ENCODE results near the gene DDX51.
"Not testable (repeated sequence)": the region's sequence is repeated elsewhere in the genome, so short reads cannot be mapped to it uniquely, and the experiment has no call there.

Gene DDX51

DNA sequence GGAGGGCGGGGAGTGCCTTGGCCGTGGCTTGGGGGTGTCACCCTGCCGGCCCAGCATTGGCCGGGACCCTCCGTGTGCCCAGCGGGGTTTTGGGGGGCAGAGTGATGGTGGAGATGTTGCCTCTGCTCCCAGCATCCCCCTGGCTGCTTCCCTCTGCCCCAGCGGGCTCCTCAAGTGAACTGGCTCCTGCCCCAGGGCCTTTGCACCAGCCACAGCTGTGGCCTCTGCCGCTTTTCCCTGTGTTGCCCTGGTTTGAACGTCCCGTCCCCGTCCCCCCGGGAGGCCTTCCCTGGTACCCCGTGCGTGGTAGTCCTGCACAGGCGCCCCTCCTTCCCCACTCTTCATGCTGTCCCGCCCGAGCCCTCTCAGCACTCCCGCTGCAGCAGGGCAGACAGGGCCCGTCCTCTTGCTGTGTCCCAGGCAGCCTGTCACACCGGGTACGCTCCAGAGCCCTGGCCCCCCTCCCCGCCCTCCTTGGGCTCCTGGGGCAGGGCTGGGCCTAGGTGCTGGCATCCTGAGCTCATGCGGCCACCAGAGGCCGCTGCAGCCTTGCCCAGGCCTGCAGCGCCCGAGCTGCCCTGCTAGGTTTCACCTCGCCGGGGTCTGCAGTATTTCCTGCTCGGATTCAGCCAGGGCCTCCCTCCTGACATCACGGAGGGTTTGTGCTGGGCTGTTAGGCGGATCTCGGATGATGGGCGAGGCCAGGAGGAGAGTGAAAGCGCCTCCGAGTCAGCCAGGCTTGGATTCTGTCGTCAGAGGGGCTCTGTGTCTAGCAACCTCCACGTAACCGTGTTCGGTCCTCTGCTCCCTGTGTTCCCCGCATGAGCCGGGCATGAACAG is 9.6 kb upstream of the DDX51 start:
- DNase-seq = peak; percentile 78

DNA sequence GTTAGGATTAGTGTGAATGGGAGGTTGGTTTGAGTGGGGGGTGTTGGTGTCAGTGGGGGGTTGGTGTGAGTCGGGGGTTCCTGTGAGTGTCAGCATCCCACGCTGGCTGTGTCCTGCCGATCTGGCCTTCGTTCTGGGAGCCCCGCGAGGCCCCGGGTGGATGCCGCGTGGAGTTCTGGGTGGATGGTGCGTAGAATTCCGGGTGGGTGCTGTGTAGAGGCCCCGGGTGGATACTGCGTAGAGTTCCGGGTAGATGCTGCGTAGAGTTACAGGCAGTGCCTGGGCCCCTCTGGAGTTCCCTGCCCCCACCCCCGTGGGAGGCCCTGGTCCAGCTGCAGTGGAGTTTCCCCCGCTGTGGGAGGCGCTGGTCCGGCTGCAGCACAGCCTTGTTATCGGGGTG is 8.8 kb upstream of the DDX51 start:
- DNase-seq = no peak

DNA sequence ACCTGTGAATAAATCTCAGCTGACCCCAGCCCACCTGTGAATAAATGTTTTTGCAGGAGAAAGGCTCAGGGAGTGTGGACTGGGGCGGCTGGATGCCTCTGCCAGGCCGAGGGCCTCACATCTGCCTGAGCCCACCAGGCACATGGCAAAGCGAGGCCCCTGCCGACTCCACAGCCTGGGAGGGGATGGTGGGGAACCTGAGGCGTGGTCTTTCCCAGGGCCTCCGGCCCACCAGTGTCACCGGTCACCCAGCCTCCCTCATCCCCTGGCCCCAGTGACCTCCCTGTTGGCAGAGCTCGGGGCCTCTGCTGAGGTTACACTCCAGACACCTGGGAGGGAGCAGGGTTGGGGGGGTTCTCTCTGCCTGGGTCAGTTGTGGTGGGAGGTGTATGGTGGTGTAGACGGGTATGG is 8.3 kb upstream of the DDX51 start:
- no peak for DNase-seq

DNA sequence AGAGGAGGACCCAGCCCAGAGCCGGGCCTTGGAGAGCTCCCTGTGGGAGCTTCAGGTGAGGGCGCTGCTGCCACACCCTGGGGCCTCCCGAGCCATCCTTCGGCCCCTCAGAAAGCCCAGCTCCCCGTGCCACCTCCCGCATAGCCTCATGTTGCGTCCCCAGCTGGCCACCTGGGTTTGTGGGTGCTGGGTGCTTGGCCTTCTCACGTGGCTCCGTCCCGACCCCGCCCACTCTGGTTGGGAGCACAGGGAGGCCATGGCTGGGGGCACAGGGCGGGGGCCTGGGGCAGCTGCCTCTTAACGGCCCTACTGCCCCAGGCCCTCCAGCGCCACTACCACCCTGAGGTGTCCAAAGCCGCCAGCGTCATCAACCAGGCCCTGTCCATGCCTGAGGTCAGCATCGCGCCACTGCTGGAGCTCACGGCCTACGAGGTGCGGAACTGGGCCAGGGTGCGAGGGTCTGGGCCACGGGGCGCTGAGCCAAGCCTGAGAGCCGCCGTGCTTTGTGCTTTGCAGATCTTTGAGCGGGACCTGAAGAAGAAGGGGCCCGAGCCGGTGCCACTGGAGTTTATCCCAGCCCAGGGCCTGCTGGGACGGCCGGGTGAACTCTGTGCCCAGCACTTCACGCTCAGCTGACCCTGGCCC is 7.8 kb upstream of the DDX51 start:
- DNase-seq = no peak

DNA sequence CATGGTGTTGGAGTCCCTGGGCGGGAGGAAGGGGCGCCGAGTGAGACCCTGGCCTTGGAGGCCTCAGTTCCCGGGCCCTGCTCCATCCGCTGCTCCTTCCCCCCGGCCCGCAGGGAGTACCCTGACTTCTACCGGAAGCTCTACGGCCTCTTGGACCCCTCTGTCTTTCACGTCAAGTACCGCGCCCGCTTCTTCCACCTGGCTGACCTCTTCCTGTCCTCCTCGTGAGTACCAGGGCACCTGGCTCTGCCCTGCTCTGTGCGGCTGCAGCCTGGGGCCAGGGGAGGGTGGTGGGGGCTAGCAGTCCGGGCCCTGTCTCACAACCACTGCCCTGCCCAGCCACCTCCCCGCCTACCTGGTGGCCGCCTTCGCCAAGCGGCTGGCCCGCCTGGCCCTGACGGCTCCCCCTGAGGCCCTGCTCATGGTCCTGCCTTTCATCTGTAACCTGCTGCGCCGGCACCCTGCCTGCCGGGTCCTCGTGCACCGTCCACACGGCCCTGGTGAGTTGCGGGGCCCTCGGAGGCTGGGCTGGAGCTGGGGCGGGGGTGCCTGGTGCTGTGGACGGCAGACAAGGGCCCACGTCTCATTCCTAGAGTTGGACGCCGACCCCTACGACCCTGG is 7.1 kb upstream of the DDX51 start:
- DNase-seq = no peak

DNA sequence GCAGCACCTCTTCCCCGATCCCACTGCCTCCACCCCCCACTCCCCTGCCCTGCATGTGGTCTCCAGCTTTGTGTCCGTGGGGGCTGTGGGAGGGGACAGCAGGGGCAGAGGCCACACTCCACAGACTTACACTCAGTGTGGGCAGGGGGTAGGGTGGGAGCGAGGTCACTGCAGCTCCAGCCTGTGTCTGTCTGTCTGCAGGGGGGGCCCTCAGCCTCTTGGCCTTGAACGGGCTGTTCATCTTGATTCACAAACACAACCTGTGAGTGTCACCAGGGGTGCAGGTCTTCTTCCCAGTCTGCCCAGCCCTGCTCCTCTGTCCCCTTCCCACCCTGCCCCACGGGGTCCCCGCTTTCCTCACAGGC is 6.6 kb upstream of the DDX51 start:
- DNase-seq = no peak

DNA sequence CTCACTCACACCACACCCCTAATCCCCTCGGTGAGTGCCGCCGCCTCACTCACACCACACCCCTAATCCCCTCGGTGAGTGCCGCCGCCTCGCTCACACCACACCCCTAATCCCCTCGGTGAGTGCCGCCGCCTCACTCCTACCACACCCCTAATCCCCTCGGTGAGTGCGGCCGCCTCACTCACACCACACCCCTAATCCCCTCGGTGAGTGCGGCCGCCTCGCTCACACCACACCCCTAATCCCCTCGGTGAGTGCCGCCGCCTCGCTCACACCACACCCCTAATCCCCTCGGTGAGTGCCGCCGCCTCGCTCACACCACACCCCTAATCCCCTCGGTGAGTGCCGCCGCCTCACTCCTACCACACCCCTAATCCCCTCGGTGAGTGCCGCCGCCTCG is 5.4 kb upstream of the DDX51 start:
- not testable (repeated sequence) for DNase-seq

DNA sequence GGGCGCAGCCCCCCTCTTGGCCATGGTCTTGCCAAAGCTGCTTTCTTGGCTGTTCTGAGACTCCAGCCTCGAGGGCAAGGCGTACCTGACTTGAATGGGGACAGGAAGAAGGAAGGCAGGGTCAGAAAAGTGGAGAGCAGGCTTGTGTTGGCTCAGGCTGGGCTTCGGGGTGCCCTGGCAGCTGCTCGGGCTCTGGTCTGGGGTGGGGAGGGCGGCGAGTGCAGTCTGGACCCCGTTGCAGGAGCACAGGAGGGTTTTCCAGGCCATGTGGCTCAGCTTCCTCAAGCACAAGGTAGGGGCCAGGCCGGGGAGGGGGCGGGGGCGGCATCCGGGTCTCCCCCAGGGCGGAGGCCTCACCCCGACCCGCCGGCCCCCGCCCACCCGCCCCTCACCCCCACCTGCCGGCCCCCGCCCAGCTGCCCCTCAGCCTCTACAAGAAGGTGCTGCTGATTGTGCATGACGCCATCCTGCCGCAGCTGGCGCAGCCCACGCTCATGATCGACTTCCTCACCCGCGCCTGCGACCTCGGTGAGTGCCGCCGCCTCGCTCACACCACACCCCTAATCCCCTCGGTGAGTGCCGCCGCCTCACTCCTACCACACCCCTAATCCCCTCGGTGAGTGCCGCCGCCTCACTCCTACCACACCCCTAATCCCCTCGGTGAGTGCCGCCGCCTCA is 4.4 kb upstream of the DDX51 start:
- no peak for DNase-seq

DNA sequence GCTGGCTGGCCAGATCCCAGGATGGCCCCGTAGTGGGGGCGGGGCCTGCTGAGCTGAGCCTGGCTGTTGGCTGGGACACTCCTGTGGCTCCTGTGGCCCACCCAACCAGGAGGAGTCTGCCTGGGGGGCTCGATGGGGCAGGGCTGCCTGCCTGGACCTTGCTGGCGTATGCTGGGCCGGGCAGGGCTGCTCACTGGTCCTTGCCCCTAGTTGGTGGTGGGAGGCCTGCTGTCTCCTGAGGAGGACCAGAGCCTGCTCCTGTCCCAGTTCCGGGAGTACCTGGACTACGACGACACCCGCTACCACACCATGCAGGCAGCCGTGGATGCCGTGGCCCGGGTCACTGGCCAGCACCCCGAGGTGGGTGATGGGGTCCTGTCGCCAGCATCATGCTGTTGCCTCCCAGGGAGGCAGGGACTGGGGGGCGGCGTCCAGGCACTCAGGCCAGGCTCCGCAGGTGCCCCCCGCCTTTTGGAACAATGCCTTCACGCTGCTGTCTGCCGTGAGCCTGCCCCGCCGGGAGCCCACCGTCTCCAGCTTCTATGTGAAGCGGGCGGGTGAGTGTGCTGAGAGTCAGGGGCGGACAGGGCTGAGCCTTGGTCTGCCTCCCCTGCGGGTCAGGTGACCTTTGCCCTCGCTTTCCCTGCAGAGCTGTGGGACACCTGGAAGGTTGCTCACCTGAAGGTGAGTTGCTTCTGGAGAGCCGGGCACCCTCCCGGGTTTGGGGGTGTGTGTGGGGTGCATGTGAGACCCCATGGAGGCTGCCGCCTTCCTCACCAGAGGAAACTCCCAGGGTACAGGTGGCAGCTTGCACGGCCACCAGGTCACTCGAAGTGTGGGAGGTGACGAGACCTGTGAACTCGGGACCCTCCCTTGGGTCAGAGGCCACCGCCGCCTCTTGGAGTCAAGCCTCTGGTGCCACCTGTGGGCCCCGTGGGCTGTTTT is 3.6 kb upstream of the DDX51 start:
- no peak for DNase-seq

DNA sequence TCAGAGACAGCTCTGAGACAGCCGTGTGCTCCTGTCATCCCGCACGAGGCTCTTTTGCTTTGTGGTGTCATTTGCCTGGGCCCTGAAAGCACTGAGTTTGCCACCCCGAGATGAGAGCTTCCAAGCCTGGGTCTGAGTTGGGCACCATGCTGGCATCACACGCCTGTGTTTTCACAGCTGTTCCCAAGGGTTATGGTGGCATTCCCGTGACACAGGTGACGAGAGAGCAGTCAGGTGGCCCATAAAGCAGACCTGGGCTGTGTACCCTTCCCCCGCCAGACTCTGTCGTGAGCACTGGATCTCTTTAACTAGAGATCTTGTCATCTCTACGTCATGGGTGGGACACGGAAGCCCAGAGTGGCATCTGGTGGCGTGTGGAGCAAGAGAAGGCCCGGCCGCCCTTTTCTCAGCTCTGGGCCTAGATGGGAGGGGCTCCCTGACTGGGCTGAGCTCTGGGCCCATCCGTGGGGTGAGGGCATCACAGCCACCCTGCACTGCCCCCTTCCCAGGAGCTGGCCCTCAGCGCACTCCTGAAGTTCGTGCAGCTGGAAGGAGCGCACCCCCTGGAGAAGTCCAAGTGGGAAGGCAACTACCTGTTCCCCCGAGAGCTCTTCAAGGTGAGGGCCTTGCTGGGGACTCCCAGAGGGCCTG is 2.8 kb upstream of the DDX51 start:
- DNase-seq = peak; percentile 16

DNA sequence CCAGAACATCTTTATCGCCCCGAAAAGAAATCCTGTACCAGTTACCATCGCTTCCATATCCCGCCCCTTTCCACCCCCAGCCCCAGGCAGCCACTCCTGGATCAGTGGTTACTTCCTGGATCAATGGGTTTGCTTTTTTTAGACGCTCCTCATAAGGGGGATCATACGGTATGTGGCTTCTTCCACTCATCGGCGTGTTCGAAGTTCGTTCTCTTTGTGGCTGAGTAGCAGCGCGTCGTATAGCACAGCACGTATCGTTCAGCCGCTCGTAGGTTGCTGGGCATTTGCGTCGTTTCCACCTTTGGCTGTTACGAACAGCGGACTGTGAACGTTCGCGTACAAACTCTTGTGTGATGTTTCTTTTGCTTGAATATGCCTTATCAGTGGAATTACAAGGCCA is 2.0 kb upstream of the DDX51 start:
- DNase-seq = no peak

DNA sequence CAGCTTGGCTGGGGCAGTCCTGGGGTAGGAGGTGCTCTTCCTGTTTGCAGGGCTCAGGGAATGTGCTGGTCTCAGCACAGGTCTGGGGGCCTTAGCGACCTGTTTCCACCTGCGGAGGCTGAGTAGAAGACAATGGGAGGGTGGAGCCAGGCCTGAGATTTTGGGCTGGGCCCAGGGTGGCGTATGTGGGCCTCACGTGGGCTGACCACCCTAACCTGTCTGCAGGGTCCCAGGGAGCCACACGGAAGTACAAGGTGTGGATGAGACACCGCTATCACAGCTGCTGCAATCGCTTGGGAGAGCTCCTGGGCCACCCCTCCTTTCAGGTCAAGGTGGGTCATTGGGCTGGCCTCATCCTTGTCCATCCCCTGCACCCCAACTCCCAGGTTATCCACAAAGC is 1.2 kb upstream of the DDX51 start:
- DNase-seq = no peak

DNA sequence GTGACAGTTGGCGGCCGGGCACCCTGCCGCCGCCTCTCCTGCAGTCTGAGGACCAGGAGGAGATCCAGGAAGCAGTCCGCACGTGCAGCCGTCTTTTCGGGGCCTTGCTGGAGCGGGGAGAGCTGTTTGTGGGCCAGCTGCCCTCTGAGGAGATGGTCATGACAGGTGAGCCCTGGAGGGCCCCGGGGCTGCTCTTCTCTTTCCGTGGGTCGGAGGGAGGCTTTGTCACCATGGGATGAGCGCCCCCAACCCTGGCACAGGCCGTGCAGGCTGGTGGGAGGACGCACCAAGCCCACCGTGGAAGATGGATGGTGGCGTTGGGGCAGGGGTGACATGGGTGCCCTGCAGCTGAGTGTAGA is 670 bp upstream of the DDX51 start:
- no peak for DNase-seq

DNA sequence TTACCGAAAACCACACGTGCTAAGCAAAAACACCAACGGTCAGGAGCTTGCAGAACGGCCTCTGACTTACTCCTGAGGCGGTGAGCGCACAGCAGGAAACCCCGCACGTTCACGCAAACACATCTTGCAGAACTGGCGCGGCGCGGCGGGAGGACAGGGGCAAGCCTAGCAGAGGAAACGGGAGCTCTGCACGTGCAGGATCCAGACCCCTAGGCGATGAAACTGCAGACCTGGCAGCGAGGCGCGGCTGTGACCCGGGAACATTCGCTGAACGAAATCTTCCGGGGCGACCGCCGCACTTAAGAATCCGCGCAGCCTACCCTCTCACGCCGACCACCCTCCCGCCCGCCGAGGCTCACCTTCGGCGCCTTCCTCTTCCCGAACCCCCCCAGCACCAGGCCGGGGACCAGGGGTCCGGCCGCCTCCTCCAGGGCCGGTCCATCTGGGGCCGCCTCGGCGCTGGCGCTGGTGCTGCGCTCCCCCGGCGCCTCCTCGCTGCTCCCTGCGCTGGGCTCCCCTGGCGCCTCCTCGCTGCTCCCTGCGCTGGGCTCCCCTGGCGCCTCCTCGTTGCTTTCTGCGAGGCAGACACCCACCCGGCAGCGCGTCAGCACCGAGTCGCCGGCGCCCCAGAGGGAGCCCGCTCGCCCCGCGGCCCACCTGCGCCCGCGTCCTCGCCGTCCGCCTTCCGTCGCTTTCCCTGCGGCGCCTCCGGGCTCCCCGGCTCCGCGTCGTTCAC is 615 bp downstream of the DDX51 start:
- peak; percentile 22 for DNase-seq

DNA sequence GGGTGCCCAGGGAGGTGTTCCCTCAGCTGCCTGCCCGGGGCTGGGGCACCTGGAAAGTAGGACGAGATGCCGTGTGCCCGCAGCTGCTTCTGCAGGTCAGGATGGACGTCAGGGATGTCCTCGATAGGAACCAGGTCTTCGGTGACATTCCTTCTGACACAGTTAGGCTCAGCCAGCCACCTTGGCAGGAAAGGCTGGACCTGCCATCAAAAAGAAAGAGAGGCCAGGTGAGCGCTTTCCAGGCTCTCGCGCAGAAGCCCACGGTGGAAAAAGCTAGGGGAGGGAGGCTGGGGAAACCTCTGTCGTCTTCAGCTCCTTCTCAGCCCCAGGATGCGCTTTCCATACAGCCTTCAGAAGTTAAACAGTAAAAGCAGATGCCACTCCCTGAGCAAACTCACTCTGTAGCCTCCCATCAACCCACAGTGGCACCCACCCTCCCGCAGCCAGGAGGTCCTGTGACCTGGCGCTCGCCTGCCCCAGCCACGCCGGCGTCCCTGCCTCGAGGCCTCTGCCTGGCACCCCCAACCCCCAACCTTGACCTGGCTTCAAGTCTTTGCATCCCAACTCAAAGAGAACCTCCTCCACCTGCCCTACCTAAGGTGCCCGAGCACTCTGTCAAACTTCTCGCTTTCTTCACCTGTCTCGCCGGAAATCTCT is 1.3 kb downstream of the DDX51 start:
- no peak for DNase-seq

DNA sequence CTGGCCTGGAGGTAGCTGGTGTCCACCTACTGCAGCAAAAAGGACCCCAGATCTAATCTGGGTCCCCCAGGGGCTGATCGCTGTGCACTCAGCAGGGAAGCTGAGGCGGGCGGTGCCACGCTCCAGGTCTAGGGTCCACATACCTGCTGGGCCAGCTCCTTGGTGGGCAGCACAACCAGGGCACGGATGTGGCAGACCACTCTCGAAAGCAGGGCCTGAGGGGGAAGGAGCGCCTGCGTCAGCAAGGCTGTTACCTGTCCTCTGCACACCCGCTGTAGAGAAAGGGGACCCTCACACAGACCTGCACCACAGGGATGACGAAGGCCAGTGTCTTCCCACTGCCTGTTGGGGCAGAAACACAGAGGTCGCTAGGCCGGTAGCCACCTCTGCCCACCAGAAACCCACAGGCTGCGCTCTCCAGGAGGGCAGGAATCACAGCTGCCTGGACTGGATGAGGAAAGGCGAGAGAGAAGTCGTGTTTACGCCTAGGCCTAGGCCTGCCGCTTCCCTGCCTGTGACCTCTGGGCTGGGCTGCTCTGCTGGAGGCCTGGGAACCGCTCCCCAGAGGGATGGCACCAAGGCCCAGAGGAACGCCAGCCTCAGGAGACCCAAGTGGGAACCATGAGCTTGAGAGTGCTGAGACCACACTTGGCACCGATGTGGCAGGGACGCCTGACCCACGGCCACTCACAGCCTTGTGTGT is 2.0 kb downstream of the DDX51 start:
- DNase-seq = no peak

DNA sequence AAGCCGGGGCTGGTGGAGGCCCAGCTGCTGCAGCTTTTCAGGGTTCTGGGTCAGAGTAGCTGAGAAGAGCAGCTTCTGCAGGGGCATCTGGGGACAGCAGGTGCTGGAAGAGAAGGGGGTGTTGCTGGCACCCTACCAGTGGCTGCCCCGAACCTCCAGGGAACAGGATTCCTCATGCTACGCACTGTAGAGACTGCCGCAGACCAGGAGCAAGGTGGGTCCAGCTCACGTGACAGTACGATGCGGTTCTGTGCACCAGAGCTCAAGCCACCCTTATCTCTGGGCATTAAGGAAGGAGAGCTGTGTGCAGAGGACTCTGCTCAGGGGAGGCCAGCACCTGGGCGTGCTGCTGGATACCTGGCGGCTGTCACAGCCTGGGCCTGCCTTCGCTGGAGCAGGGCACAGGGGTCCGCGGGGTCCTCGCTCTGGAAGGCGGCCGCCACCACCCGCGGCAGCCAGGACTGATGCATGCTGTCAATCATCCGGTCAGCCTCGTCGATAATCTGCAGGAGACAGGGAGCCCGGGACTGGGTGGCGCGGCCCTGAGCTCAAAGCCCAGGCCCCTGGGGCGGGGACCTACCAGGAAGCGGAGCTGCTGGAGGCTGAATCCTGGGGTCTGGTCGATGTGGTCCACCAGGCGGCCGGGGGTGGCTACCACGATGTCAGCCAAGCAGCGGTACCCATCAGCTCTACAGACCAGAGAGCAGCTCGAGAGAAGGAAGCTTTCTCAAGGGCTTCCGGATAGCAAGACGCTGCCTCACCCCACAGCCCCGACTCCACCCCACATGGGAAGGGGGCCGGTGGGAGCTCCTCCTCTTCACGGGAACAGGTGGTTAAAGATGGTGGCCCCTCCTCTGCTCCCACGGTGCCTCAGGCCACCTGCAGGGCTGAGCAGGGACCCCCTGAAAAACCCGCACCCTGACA is 2.9 kb downstream of the DDX51 start:
- no peak for DNase-seq

DNA sequence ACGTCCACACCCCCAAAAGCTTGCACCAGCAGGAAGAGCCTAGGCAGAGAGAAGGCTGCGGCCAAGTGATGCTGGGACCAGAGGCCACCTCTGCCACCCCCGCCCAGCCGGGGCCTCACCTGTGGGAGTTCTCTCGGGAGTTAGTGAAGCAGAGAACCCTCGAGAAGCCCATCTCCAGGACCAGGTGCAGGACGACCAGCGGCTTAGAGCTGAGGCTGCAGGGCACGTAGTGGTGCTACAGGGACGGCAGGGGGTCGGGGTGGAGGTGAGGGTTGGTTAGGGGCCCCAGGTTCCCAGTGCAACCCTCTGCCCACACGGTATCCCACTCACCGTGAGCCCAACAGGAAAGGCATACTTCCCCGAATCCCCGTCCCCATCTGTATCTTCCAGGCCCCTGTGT is 3.6 kb downstream of the DDX51 start:
- peak; percentile 8 for DNase-seq

DNA sequence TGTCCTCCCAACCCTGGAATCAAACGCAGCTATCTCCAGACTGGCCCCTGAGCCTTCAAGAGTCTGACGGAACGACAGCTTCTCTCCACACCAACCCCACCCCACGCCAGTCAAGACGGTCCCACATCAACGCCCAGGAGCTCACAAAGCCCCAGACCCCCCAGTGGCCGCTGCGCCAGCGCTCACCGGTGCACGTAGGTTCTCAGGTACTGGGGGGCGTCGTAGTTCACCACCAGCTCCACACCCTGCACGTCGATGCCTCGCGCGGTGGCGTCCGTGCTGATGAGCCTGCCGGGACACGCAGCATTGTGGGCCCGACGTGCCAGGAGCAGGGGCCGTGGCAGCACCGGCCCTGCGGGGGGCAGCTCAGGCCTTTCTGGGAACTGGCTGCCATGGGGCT is 4.2 kb downstream of the DDX51 start:
- DNase-seq = no peak

All from activated T-cell treated with anti-CD3 and anti-CD28 coated beads, Interleukin-2, amount 50 U/mL, for 1 hour (primary cell).